Glomerular visceral epithelial cell (primary cell): Measurements from ENCODE around the gene GGA1.
"Not testable (repeated sequence)": the region's sequence is repeated elsewhere in the genome, so short reads cannot be mapped to it uniquely, and the experiment has no call there.

Source experiments
- DNase-seq: peaks from one replicate; pipeline ENCODE4 v3.0.0-alpha.2; 2016; ENCODE audit errors: extremely low spot score

The GGA1 gene

DNA sequence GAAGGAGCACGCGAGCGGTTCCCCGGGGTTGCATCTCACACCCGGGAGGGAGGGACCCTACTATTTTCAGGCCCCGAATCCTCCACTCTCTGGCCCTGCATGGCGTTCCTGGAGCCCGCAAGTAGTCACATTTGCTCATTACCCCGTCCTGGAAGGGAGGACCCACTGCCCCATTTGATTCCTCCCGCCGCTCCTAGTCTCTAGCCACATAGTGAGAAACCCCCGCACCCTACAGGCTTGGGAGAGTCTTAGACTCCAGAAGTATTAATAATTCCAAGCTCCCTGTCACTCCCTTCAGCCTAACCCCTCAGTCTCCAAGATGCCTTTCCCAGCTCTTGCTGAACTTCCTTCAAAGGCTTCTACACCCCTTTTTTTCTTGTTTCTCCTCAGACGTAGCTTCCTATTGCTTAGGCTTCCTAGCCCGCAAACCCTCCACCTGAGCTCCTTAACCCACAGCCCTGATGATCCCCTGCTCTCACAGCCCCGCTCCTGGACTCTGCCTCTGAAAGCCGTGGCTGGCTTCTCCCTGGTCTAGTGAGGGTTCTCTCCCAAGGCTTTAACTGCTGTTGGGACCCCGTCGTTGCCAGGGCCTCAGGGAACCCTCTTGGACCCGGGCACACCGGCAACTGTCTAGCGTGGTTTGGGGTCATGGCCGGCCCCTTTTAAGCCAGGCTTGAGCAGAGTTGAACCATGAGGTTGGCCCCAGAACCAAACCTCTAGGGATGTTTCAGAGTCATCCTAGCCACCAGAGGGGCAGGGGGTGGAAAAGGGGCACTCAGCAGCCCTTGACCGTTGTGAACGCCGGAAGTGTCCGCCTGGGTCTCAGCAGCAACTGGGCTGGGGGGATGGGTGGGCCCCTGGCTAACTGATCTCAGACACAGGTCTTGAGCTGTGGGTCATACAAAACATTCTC, 862 bp downstream of the GGA1 start:
- peak; percentile 37 for DNase-seq

DNA sequence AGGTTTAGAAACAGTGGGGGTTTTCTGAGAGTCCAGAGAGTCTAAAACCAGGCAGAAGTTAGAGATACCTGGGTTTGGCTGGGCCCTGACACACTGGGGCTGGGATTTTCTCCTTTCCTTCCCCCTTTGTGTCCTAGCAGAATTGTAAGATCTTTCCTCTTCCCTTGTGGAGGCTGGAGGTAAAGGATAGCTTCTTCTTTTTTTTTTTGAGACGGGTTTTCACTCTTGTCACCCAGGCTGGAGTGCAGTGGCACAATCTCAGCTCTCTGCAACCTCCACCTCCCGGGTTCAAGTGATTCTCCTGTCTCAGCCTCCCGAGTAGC, 1.5 kb downstream of the GGA1 start:
- DNase-seq, result not testable (repeated sequence)

DNA sequence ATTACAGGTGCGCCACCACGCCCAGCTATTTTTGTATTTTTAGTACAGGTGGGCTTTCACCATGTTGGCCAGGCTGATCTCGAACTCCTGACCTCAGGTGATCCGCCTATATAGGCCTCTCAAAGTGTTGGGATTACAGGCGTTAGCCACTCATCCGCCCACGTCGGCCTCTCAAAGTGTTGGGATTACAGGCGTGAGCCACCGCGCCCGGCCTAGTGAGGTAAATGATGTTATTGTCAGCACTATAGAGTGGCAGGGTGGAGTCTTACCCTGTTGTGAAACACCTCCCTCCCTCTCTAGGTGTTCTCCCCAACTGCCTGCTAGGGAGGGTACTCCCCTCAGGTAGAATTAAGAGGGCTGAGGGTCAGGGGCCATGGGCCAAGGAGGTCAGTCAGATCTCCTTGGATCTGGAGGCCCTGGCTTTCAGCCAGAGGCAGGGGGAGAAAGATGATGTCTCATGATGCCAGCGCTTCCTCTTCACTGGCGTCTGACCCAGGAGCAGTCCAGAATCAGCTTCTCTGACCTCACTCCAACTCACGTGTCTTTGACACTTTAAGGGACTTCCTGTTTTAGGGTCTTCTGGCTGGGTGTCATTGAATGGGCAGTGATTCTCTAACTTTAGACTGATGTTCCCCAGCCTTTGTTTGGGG, 2.0 kb downstream of the GGA1 start:
- DNase-seq, result no peak

DNA sequence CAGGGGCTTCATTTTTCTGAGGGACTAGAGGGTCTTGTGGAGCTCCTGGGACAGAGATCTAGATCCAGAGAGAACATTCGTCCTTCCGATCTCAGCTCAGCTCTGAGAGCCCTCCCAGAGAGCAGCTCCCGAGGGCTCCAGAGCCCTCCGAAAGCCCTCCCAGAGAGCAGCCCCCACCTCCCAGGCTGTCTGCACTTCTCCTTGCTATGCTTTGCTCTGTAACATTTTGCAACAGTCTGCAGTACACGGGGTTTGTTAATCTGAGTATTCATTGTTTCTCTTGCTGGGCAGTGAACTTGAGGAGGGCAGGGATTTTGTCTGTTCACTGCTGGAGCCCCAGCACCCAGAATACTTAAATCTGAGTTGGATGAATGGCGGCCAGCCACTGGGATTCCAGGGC, 2.6 kb downstream of the GGA1 start:
- no peak for DNase-seq

DNA sequence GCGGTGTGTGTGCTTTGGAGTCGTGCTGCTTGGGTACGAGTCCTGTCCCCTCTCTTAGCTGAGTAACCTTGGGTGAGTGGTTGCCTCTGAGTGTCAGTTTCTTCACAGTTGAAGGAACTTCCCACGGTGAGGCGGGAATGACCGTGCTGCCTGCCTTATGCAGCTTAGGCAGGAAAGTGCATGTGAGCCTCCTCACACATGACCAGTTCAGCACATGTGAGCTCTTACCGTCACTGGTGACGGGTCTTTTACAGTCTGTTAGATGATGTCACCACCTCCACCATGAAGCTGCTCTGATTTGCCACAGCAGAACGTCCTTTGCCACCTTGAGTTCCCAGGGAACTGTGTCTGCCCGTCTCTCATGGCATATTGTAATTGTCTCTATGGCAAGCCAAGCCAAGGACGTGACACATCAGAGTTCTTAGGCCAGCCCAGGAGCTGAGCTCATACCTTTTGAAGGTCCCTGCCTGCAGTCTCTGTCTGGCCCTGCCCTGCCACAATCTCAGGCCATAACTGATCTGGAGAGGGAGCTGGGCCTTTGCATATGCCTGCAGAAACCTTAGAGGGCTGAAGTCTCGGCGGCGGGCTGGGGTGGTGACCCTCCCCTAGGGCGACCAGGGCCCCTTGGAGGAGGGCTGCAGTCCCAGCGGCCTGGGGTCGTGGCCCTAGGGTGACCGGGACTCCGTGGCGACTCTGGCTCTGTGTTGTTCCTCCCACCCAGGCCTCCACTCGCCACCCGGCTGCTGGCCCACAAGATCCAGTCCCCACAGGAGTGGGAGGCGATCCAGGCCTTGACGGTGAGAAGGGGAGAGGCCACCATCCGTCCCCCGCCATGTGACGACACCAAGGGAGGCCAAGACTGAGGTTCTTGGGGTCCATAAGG, 7.8 kb downstream of the GGA1 start:
- DNase-seq, result no peak

DNA sequence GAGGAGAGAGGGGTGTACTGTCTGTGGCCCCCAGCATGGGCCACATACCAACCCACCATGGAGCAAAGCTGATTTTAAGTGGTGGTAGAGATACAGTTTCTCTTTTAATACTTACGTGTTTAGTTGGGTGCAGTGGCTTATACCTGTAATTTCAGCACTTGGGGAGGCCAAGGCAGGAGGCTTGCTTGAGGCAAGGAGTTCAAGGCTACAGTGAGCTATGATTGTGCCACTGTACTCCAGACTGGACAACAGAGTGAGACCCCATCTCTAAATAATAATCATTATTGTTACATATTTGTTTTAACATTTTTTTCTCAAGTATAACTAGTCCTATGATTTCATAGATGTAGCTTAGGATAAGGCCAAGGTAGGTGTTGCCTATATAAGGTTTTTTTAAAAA, 8.8 kb downstream of the GGA1 start:
- no peak for DNase-seq

DNA sequence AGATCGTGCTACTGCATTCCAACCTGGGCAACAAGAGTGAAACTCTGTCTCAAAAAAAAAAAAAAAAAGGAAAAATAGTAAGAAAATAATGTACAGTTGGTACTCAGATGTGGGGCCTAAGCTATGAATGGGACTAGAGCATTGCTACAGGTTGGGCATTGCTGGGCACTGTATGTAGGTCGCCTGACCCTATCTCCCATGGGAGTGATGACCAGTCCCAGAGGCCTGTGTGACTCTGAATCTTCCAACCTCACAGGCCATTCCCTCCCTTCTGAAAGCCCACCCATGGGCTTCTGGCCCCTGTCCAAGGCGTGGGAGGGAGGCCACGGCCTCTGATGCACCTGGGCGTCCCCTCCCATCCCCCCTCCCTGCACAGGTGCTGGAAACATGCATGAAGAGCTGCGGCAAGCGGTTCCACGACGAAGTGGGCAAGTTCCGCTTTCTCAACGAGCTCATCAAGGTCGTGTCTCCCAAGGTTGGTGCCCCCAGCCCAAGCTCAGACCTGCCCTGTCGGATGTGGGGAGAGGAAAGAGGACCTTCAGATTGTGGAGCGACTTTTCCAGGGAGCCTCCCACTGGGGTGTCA, 9.5 kb downstream of the GGA1 start:
- DNase-seq, result no peak

DNA sequence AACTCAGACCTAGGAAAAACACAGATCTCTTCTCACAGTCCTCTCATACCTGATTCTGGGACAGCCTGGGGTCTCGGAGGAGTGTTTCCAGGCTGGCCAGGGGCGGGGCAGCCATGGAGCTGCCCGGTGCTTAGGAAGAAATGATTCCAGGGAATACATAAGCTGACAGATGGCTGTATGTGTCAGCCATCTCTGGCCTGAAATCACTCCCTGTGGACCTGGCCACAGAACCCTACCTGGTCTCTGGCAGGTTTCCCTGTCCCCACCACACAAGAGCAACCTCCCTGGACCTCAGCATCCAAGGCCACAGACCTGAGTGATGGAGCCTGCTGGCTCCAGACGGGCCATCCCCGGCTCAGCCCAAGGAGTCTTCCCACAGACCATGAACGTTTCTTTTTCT, 10.0 kb downstream of the GGA1 start:
- DNase-seq, result no peak

DNA sequence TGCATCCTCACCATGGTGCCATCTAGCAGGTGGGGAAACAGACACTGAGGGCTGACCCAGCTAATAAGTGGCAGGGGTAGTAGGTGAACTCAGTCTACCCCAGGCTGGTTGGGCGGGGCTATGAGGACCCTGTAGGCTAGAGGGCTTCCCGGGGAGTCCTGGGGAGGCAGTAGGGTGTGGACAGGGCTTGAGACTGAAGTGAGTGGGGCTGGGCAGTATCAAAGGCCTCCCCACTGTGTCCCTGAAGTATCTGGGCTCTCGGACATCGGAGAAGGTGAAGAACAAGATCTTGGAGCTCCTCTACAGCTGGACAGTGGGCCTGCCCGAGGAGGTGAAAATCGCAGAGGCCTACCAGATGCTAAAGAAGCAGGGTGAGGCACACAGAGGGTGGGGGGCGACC, 11.4 kb downstream of the GGA1 start:
- no peak for DNase-seq

DNA sequence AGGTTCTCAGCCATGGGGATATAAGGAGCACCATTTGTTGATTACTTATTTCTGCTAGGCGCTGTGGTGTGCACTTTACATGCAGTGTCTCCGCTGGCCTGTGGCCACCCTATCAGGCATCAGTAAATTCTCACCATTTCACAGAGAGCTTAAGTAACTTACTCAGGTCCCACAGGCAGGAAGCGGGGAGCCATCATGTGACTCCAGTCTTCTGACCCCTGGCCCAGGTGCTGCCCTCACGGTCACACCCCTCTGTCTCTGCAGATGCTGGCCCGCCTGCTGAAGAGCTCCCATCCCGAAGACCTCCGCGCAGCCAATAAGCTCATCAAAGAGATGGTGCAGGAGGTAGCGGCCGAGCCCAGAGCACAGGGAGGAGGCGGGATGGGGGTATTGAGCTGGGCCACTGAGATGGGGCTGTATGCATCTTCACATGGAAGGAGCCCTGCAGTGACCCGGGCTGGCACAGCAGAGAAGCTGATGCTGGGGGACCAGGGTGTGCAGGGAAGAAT, 12.8 kb downstream of the GGA1 start:
- DNase-seq, result no peak

DNA sequence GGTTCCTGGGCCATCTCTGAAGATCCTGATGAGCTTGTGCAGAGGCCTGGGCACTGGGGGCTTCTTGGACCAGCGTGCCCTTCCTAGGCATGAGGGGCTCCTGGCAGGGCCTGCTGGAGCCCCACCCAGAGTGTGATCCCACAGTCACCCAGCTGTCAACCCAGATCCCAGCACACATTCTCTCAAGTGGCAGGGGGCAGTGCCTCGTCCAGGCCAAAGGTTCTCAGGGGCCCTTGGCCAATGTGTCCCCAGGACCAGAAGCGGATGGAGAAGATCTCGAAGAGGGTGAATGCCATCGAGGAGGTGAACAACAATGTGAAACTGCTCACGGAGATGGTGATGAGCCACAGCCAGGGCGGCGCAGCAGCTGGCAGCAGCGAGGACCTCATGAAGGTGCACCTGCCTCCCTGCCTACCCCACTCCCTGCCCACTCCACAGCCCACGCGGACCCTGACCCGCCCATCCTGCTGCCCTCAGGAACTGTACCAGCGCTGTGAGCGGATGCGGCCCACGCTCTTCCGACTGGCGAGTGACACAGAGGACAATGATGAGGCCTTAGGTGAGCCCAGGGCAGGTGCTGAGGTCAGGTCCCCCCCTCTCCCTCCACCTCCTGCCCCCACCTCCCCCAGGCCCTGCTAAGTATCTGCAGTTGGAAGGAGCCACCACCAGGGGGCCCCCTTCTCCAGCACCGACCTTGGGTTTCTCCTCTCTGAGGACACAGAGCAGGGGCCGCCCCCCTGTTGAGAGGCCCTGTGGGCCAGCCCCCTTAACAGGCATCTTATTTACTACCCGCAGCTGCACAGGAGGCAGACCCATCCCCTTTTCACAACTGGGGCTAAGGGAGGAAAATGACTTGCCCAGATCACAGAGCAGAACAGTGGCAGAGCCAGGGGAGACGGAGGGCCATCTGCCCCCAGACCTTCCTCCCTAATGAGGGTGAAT, 14.7 kb downstream of the GGA1 start:
- DNase-seq, result peak; percentile 64

DNA sequence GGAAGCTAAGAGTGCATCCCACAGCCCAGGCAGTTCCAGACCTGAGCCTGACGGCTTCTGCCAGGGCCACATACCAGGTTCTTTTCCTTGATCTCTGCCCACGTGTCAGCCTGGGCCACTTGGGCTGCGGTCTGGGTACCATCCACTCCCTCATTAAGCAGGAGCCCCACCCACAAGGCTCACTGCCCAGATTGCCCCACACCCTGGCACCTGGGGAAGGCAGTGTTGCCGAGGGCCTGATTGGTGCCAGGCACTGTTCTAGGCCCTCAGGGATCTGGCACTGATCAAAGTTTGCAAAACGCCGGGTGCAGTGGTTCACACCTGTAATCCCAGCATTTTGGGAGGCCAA, 15.4 kb downstream of the GGA1 start:
- DNase-seq, result no peak

DNA sequence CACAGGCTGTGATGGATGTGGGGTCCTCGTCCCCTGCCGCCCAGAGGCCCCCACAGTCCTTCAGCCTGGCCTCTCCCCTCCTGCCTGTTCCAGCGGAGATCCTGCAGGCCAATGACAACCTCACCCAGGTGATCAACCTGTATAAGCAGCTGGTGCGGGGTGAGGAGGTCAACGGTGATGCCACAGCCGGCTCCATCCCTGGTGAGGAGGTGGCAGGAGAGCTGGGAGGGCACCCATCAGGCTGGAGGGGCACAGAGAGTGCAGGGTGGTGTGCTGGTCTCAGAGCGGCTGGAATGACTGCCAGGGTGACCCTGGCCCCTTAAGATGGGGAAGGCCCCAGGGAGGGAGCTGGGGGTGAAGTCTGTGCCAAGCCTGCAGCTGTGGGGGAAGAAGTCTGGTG, 16.2 kb downstream of the GGA1 start:
- no peak for DNase-seq

DNA sequence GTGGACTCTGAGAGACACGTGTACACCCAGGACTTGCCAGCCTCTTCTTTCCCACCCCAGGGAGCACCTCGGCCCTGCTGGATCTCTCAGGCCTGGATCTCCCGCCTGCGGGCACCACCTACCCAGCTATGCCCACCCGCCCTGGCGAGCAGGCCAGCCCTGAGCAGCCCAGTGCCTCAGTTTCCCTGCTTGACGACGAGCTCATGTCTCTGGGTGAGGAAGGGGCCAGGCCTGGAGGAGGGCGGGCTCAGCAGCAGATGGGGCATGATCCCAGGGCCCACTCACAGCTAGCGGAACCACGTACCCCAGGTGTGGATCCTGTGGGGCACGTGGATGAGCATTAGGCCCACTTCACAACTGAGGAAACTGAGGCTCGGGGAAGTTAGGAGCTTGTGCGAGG, 17.1 kb downstream of the GGA1 start:
- DNase-seq, result no peak

DNA sequence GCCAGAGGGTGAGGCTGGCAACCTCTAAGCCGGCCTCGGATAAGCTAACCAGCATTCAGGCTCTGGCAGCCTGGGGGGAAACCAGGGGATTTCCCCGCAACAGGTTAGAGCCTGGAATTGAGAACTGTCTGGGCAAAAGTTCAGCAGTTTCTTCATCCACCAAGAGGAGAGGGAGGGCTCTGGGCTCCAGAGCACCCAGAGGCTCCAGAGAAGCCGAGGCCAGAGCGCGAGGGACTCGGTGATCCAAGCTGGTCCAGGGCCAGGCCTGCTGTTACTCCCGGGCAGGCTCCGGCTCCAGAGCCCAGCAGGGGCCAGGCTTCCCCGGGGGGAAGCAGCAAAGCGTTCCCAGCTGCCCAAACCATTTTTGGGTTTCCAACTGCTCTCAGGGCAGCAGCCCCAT, 17.5 kb downstream of the GGA1 start:
- peak; percentile 75 for DNase-seq

DNA sequence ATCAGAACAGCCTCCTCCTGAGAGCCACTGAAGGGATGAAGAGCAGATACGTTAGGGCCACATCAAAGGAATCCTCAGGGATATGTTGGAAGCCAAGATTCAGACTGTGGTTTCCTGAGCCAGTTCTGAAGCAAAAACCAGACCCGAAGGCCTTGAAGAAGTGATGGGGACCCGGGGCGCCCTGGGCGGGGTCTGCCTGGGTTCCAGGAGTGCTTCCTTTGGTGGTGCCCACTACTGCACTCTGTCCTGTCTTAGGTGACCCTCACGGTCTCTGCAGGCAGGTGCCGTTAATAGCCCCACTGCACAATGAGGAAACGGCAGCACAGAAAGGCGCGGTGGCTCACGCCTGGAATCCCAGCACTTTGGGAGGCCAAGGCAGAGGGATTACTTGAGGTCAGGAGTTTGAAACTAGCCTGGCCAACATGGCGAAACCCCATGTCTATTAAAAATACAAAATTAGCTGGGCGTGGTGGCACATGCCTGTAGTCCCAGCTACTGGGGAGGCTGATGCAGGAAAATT, 18.0 kb downstream of the GGA1 start:
- DNase-seq, result no peak

DNA sequence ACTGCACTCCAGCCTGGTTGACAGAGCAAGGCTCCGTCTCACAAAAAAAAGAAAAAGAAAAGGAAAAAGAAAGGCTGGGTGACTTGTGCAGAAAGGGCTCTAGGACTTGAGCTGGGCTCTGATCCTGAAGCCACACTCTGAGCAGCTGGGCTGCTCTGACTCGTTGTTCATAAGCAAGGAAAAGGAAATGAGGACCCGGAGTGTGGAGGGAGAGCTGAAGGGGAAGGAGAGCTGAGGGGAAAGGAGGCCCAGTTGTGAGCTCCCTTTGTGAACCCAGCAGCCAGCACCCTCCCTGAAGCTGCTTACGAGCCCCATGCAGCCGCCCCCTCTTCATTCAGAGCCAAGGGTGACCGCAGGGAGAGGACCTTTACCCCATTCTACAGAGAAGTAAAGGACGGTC, 18.5 kb downstream of the GGA1 start:
- no peak for DNase-seq

DNA sequence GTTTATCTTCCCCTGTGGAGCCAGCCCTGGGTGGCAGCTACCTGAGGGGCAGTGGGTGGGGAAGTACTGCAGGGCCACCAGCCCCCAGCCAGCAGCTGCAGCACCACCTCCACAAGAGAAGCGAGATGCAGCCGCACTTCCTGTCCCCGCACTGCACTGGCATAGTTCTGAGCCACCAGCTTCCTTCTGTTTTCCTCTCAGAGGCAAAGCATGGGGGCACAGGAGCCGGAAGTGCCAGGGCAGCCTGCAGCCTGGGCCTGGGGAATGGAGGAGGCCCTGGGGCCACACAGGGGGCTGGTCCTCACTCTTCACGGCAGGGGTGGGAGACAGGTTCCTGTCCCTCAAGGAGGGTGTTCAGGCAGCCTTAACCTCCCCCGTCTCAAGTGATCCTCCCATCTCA, 18.9 kb downstream of the GGA1 start:
- no peak for DNase-seq

DNA sequence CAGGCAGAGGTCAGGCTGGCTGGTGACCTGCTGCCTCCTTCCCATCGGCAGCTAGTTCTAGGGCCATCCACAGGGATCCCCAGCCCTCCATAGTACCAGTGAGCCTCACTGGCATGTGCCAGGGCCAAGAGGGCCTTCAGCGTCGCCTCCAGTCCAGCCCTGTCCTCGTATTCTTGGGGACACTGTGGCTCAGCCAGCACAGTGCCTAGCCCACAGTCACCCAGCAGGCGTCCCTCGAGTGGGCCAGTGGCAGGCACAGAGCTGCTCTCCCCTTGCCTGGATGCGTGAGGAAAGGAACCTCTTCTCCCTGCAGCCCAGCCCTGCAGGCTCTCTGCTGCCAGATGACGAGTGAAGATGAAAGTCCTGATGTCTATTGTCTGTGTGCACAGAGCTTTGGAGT, 20.2 kb downstream of the GGA1 start:
- DNase-seq, result no peak

DNA sequence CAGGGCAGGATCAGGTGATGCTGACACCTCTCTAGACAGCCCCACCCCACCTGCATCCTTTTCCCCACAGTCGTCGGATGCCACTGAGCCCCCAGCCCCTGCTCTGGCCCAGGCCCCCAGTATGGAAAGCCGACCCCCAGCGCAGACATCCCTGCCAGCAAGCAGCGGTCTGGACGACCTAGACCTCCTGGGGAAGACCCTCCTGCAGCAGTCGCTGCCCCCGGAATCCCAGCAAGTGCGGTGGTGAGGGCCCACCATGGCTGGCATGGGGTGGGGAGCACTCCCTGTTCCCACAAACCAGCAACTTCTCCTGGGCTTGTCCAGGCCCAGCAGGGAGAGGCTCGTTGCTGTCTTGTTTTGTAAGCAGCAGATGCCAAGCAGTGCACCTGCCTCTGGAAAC, 21.3 kb downstream of the GGA1 start:
- no peak for DNase-seq
